HepG2 (cell line): Measurements from ENCODE around the gene IGFBP7. TPM values are rescaled to one million over a fixed set of nuclear protein-coding genes. Genes with fewer than 3 reads are reported as not detected.

Experiments used
- ATAC-seq: fragments of 200-7000 bp; cut with Tn5 transposase; 3 replicates; pipeline ENCODE4 v1.9.1; 2020; ENCODE audit warnings: mild to moderate bottlenecking, moderate library complexity
- BruUV-seq: library from RNA; stranded (reverse); fragments of 400-500 nt; replicated peaks from 2 replicates; lab custom pipeline; 2021; lab: Mats Ljungman, UMichigan
- CTCF ChIA-PET: fragments of 300-600 bp; formaldehyde crosslinking; extraction: SDS; loops from one replicate; lab custom pipeline; 2021; ENCODE audit warnings: low total read pairs, inconsistent platforms, low intra/inter-chr PET ratio; lab: Yijun Ruan, JAX
- POLR2A ChIA-PET: fragments of 350-600 bp; sonication (Branson Sonifier 250); formaldehyde crosslinking; loops from one replicate; lab custom pipeline; 2020; ENCODE audit warnings: antibody characterized with exemption, inconsistent platforms; lab: Yijun Ruan, JAX
- DNase-seq: peaks from one replicate; pipeline ENCODE4 v3.0.0-alpha.2; 2015; ENCODE audit warnings: low spot score
- FAIRE-seq: peaks from 3 replicates; lab custom pipeline; 2011; peaks lifted over from hg19 to GRCh38; lab: Jason Lieb, UNC
- H2AFZ ChIP-seq: one replicate; pipeline ENCODE4 v1.6.1; 2011; ENCODE audit warnings: low read length, inconsistent platforms
- H3K27ac ChIP-seq: fragments of 300-600 bp; 3 replicates; pipeline ENCODE4 v1.8.0; 2011; ENCODE audit warnings: mixed run types, mild to moderate bottlenecking, mixed read lengths, low read length, inconsistent platforms; ENCODE audit not compliant: insufficient read depth; ENCODE audit errors: extremely low read length
- H3K27me3 ChIP-seq, 2 experiments: fragments of 200-600 bp in 1 of 2; 2 replicates in 1 of 2; 3 replicates in 1 of 2; pipeline versions ENCODE4 v1.6.0 to v1.8.0; 2011; ENCODE audit warnings: low read length in 2 of 2, mild to moderate bottlenecking in 2 of 2, moderate library complexity in 2 of 2, inconsistent platforms in 1 of 2; ENCODE audit not compliant: insufficient read depth in 2 of 2, control insufficient read depth in 1 of 2
- H3K36me3 ChIP-seq, 2 experiments: fragments of 200-600 bp in 1 of 2; replicated peaks in 1 of 2; 2 replicates in 1 of 2; 3 replicates in 1 of 2; pipeline versions ENCODE4 v1.5.1 to v1.8.0; 2011; ENCODE audit warnings: low read length in 2 of 2, inconsistent platforms in 1 of 2; ENCODE audit not compliant: insufficient read depth in 2 of 2, control insufficient read depth in 1 of 2
- H3K4me1 ChIP-seq: 2 replicates; pipeline ENCODE4 v1.5.1; 2012; ENCODE audit warnings: low read length, inconsistent platforms; ENCODE audit not compliant: insufficient read depth
- H3K4me2 ChIP-seq: 2 replicates; pipeline ENCODE4 v1.6.0; 2011; ENCODE audit warnings: low read depth, low read length, inconsistent platforms
- H3K4me3 ChIP-seq, 3 experiments: fragments of 200-600 bp in 1 of 3; sonication (generic), shearing (Covaris generic) in 1 of 3; replicated peaks in 1 of 3; 2 replicates each; pipeline ENCODE4 v1.5.1; 2011 to 2016; ENCODE audit warnings: low read length in 3 of 3, inconsistent platforms in 2 of 3, low read depth in 2 of 3, mild to moderate bottlenecking in 2 of 3, control low read depth in 1 of 3, mixed read lengths in 1 of 3; ENCODE audit not compliant: insufficient read depth in 1 of 3
- H3K79me2 ChIP-seq: one replicate; pipeline ENCODE4 v1.6.1; 2011; ENCODE audit warnings: low read length, inconsistent platforms; ENCODE audit not compliant: insufficient read depth
- H3K9ac ChIP-seq: 2 replicates; pipeline ENCODE4 v1.6.0; 2011; ENCODE audit warnings: mild to moderate bottlenecking, low read depth, low read length, inconsistent platforms; ENCODE audit not compliant: insufficient read depth
- H3K9me3 ChIP-seq: 2 replicates; pipeline ENCODE4 v1.5.1; 2012; ENCODE audit warnings: mild to moderate bottlenecking, low read length
- H4K20me1 ChIP-seq: 2 replicates; pipeline ENCODE4 v1.6.0; 2011; ENCODE audit warnings: inconsistent platforms, mild to moderate bottlenecking, low read length, moderate library complexity; ENCODE audit not compliant: insufficient read depth
- CSRNP2 ChIP-seq: sonication (generic); formaldehyde crosslinking; conservative IDR thresholded peaks from 2 replicates; pipeline ENCODE4 v1.8.0; 2022; ENCODE audit warnings: low read depth, missing genetic modification reagents
- ELF3 ChIP-seq: IDR thresholded peaks from 2 replicates; pipeline ENCODE4 v1.6.1; 2016; ENCODE audit warnings: missing genetic modification reagents, missing compliant biosample characterization
- HDAC6 ChIP-seq: fragments of 200-600 bp; sonication (generic); IDR thresholded peaks from 2 replicates; pipeline ENCODE4 v1.7.0; 2017; ENCODE audit warnings: mild to moderate bottlenecking, antibody characterized with exemption, low read length, low read depth
- MAF1 ChIP-seq: sonication (generic); formaldehyde crosslinking; IDR thresholded peaks from 2 replicates; pipeline ENCODE4 v1.5.0; 2020; ENCODE audit warnings: missing genetic modification reagents, borderline replicate concordance
- MTF2 ChIP-seq: sonication (generic); formaldehyde crosslinking; IDR thresholded peaks from 2 replicates; pipeline ENCODE4 v1.5.0; 2020; ENCODE audit warnings: missing genetic modification reagents, borderline replicate concordance
- NR2F1 ChIP-seq, 2 experiments: fragments of 450-650 bp in 1 of 2; formaldehyde crosslinking in 1 of 2; IDR thresholded peaks; 2 replicates each; pipeline versions ENCODE4 v1.5.0 to v1.6.1; 2016 to 2020; ENCODE audit warnings: mild to moderate bottlenecking in 1 of 2, missing compliant biosample characterization in 1 of 2, missing genetic modification reagents in 1 of 2, moderate library complexity in 1 of 2
- RBM39 ChIP-seq: fragments of 200-400 bp; formaldehyde crosslinking; IDR thresholded peaks from one replicate; pipeline ENCODE4 v1.6.1; 2018; ENCODE audit warnings: antibody characterized with exemption, mild to moderate bottlenecking, low read depth, low read length; ENCODE audit not compliant: poor library complexity, severe bottlenecking
- U2AF2 ChIP-seq: fragments of 200-400 bp; formaldehyde crosslinking; IDR thresholded peaks from 2 replicates; pipeline ENCODE4 v1.6.1; 2017; ENCODE audit warnings: low read depth, mild to moderate bottlenecking, low read length
- ZNF160 ChIP-seq: sonication (generic); formaldehyde crosslinking; IDR thresholded peaks from 2 replicates; pipeline ENCODE4 v1.8.0; 2022; ENCODE audit warnings: mild to moderate bottlenecking, inconsistent platforms, missing genetic modification reagents
- ZNF180 ChIP-seq: sonication (generic); formaldehyde crosslinking; IDR thresholded peaks from 2 replicates; pipeline ENCODE4 v1.4.0; 2020; ENCODE audit warnings: low read depth, missing genetic modification reagents, borderline replicate concordance
- ZNF326 ChIP-seq: sonication (generic); formaldehyde crosslinking; IDR thresholded peaks from 2 replicates; pipeline ENCODE4 v1.4.0; 2020; ENCODE audit warnings: missing genetic modification reagents, borderline replicate concordance
- ZNF44 ChIP-seq: sonication (generic); formaldehyde crosslinking; IDR thresholded peaks from 2 replicates; pipeline ENCODE4 v1.5.1; 2020; ENCODE audit warnings: mild to moderate bottlenecking, missing genetic modification reagents
- ZNF468 ChIP-seq: sonication (generic); formaldehyde crosslinking; IDR thresholded peaks from 2 replicates; pipeline ENCODE4 v1.8.0; 2022; ENCODE audit warnings: mild to moderate bottlenecking, moderate library complexity, missing genetic modification reagents
- ZNF773 ChIP-seq: sonication (generic); formaldehyde crosslinking; IDR thresholded peaks from 2 replicates; pipeline ENCODE4 v1.4.0; 2020; ENCODE audit warnings: missing genetic modification reagents, borderline replicate concordance
- ZNF83 ChIP-seq: sonication (generic); formaldehyde crosslinking; IDR thresholded peaks from 2 replicates; pipeline ENCODE4 v1.4.0; 2020; ENCODE audit warnings: missing genetic modification reagents, mild to moderate bottlenecking, borderline replicate concordance
- ZSCAN30 ChIP-seq: sonication (generic); formaldehyde crosslinking; IDR thresholded peaks from 2 replicates; pipeline ENCODE4 v1.5.0; 2020; ENCODE audit warnings: mild to moderate bottlenecking, missing genetic modification reagents
- WGBS: methylation state at CpG from one replicate; pipeline ENCODE4 v1.1.6; 2017; ENCODE audit warnings: low lambda C conversion rate; 5-methylcytosine and 5-hydroxymethylcytosine counted together
- in situ Hi-C: cut with HindIII; loops from 2 replicates; pipeline ENCODE4 v1.10.0; 2017; ENCODE audit warnings: low pct_unique_long_range_greater_than_20kb; ENCODE audit not compliant: extremely low pct_ligation_motif_present
- intact Hi-C: fragments of 100-400 bp; cut with micrococcal nuclease; formaldehyde crosslinking; loops from one replicate; pipeline ENCODE4 v1.10.0; 2022; ENCODE audit not compliant: unreplicated experiment
- polyA plus RNA-seq, 8 experiments: library from polyadenylated mRNA; depleted of rRNA in 3 of 8; stranded (reverse) in 7 of 8; unstranded in 1 of 8; fragments of >200 nt; fragmentation: Illumina TruSeq in 4 of 8; extraction: Trizol in 4 of 8; gene quantifications; 2 replicates each; pipeline versions ENCODE4 v1.2.1 to v1.2.3, GENCODE V29; 2011 to 2016; ENCODE audit warnings: low read depth in 4 of 8, missing spikeins in 1 of 8, mixed read lengths in 1 of 8; ENCODE audit not compliant: insufficient read depth in 1 of 8
- total RNA-seq, 5 experiments: library from RNA; depleted of rRNA; stranded (reverse); fragments of >200 nt; fragmentation: Illumina TruSeq; extraction: Trizol; gene quantifications; 2 replicates each; pipeline ENCODE4 v1.2.3, GENCODE V29; 2016; ENCODE audit warnings: low read depth in 1 of 5
- TF ChIP-seq, protein P1 (sequence below): IDR thresholded peaks from 2 replicates; pipeline ENCODE4 v1.6.1; 2018; ENCODE audit warnings: missing genetic modification reagents

IGFBP7 gene
- total and polyA plus RNA-seq, 2 of the 13 experiments (the other 11 are each of a cell fraction or from before 2014, with no cell fraction given): 1.1 to 1.3 TPM

- CTCF ChIA-PET: no interaction called here
- Histone ChIP-seq H4K20me1 (no peaks in the 10 kb centered on the region), H3K4me3 (no peak overlapping the region), H3K27me3 (peaks cover 0 to 1% of the 10 kb centered on the region in 2 experiments; a peak in 1 of 5 replicates), H3K79me2 (no peaks in the 10 kb centered on the region), H3K4me1 (peaks cover 12% of the 10 kb centered on the region), H3K9ac (no peak overlapping the region), H3K27ac (no peak overlapping the region), H3K4me2 (no peak overlapping the region), H2AFZ (no peak overlapping the region), H3K36me3 (no peaks in the 10 kb centered on the region), H3K9me3 (no peaks in the 10 kb centered on the region)
- TF ChIP-seq CSRNP2 (CRISPR knock-in tag) (no peak), MTF2 (CRISPR knock-in tag) (no peak), ZNF180 (CRISPR knock-in tag) (no peak), ZNF468 (CRISPR knock-in tag) (no peak), ZNF160 (CRISPR knock-in tag) (no peak), ZSCAN30 (CRISPR knock-in tag) (no peak), NR2F1 (CRISPR knock-in tag; IDR thresholded peaks at IDR 0.05) (no peak), ZNF44 (CRISPR knock-in tag) (no peak), U2AF2 (no peak), ZNF326 (CRISPR knock-in tag) (no peak), RBM39 (no peak), ZNF773 (CRISPR knock-in tag) (no peak), HDAC6 (no peak), ZNF83 (CRISPR knock-in tag) (no peak), ELF3 (CRISPR knock-in tag) (no peak), MAF1 (CRISPR knock-in tag) (no peak)
- TF ChIP-seq, protein P1, sequence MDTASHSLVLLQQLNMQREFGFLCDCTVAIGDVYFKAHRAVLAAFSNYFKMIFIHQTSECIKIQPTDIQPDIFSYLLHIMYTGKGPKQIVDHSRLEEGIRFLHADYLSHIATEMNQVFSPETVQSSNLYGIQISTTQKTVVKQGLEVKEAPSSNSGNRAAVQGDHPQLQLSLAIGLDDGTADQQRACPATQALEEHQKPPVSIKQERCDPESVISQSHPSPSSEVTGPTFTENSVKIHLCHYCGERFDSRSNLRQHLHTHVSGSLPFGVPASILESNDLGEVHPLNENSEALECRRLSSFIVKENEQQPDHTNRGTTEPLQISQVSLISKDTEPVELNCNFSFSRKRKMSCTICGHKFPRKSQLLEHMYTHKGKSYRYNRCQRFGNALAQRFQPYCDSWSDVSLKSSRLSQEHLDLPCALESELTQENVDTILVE (CRISPR knock-in tag): no peak
- POLR2A ChIA-PET: no interaction called here
- DNase-seq: no peak
- intact Hi-C loops (no loop called here), in situ Hi-C loops (no loop called here)
- no TSS peak for BruUV-seq
- no peak for ATAC-seq
- WGBS: 37% methylated on average over 5 of the region's 6 CpGs
- FAIRE-seq: no peak
Observed at GRCh38 chr4:57093845-57094831, 16.0 kb downstream of the IGFBP7 start.
